SK-N-SH (cell line): Measurements from ENCODE around the gene STON2.

Source experiments
- CTCF ChIP-seq: fragments of 200-600 bp; sonication (generic); IDR thresholded peaks from 2 replicates; pipeline ENCODE4 v1.6.1; 2017; ENCODE audit warnings: antibody characterized with exemption, mild to moderate bottlenecking, moderate library complexity
- EP300 ChIP-seq, 2 experiments: IDR thresholded peaks; 2 replicates each; pipeline versions ENCODE4 v1.4.0 to v1.6.1; 2012; ENCODE audit warnings: borderline replicate concordance in 1 of 2, low read depth in 1 of 2, low read length in 1 of 2
- EZH2phosphoT487 ChIP-seq: fragments of 200-600 bp; sonication (generic); IDR thresholded peaks from 2 replicates; pipeline ENCODE4 v1.6.1; 2017; ENCODE audit warnings: low read depth, mixed run types, mild to moderate bottlenecking, antibody characterized with exemption, moderate library complexity, borderline replicate concordance
- FOSL2 ChIP-seq: IDR thresholded peaks from 2 replicates; pipeline ENCODE4 v1.4.0; 2012; ENCODE audit warnings: low read depth, mild to moderate bottlenecking, moderate library complexity, borderline replicate concordance
- FOXM1 ChIP-seq: IDR thresholded peaks from 2 replicates; pipeline ENCODE4 v1.4.0; 2012; ENCODE audit warnings: low read depth, mild to moderate bottlenecking
- GATA2 ChIP-seq: sonication (generic); formaldehyde crosslinking; IDR thresholded peaks from 2 replicates; pipeline ENCODE4 v1.5.0; 2020; ENCODE audit warnings: mild to moderate bottlenecking, missing genetic modification reagents
- MXI1 ChIP-seq: IDR thresholded peaks from 2 replicates; pipeline ENCODE4 v1.6.1; 2012; ENCODE audit warnings: mild to moderate bottlenecking, low read depth, low read length, improper control_type of control experiment
- RAD21 ChIP-seq: IDR thresholded peaks from 2 replicates; pipeline ENCODE4 v1.6.1; 2012; ENCODE audit warnings: mild to moderate bottlenecking, low read length
- SMC3 ChIP-seq: IDR thresholded peaks from 2 replicates; pipeline ENCODE4 v1.6.1; 2012; ENCODE audit warnings: low read depth, low read length, improper control_type of control experiment
- TAF1 ChIP-seq: IDR thresholded peaks from 2 replicates; pipeline ENCODE4 v1.6.1; 2012; ENCODE audit warnings: low read depth, mild to moderate bottlenecking, low read length, moderate library complexity, borderline replicate concordance
- TCF12 ChIP-seq: IDR thresholded peaks from 2 replicates; pipeline ENCODE4 v1.4.0; 2012
- TEAD4 ChIP-seq: IDR thresholded peaks from 2 replicates; pipeline ENCODE4 v1.4.0; 2012; ENCODE audit warnings: mild to moderate bottlenecking, borderline replicate concordance; ENCODE audit not compliant: insufficient read depth
- USF2 ChIP-seq: fragments of 150-350 bp; IDR thresholded peaks from 2 replicates; pipeline ENCODE4 v1.6.1; 2017; ENCODE audit warnings: antibody characterized with exemption, low read length, low read depth, borderline replicate concordance
- TF ChIP-seq, protein P1 (sequence below): IDR thresholded peaks from 2 replicates; pipeline ENCODE4; 2012

DNA sequence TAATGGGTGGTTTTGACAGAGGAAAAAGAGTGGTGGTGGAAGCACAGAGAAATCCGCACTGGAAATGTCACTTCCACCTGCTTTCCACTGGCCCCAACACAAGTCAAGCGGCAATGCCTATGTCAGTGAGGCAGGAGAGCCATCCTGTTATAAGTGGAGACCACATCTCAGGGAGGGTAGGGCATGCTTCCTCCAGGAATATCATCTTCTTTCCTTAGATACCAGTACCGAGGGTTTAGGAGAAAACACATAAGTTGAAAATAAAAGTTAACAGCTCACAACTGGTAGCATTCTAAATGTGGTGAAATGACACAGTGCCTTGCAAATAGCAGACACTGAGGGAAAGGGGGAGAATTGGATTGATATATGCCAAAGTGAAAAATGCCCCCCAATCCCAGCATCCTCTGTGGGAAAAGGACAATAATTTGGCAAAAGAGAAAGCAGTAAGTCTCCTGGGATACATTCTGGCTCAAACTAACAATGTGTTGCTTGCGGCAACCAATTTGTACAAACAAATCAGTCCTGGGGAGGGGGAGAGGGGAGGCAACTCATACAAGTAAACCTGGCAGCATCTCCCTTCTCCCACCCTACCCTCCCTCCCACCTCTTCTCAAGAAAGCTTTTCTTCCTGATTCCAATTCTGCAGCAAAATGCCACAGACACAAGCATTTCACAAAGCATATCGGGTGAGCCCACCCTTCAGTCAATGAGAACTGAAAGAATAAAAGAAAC lies 57.1 kb downstream of the STON2 start:
- no peak for TF ChIP-seq CTCF
- TF ChIP-seq USF2: no peak
- no peak for TF ChIP-seq TAF1
- TF ChIP-seq GATA2 (CRISPR knock-in tag): no peak
- no peak for TF ChIP-seq EP300 (IDR thresholded peaks at IDR 0.05; ENCODE audit: borderline replicate concordance in 1 of 2, low read depth in 1 of 2, low read length in 1 of 2)
- no peak for TF ChIP-seq MXI1
- TF ChIP-seq EZH2phosphoT487: no peak
- no peak for TF ChIP-seq FOXM1
- no peak for TF ChIP-seq TEAD4
- TF ChIP-seq TCF12: no peak
- TF ChIP-seq FOSL2: no peak
- no peak for TF ChIP-seq SMC3
- TF ChIP-seq RAD21: no peak
- TF ChIP-seq, protein P1, sequence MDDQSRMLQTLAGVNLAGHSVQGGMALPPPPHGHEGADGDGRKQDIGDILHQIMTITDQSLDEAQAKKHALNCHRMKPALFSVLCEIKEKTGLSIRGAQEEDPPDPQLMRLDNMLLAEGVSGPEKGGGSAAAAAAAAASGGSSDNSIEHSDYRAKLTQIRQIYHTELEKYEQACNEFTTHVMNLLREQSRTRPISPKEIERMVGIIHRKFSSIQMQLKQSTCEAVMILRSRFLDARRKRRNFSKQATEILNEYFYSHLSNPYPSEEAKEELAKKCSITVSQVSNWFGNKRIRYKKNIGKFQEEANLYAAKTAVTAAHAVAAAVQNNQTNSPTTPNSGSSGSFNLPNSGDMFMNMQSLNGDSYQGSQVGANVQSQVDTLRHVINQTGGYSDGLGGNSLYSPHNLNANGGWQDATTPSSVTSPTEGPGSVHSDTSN: no peak
